ENCODE measurements around the gene RUBCNL. TPM values are rescaled to one million over a fixed set of nuclear protein-coding genes. Genes with fewer than 3 reads are reported as not detected.

RUBCNL gene
- polyA plus RNA-seq, 1 donor (not counting 4 experiments of a cell fraction or from before 2014, with no cell fraction given): 0.12 TPM

- Histone ChIP-seq H3K4me3 (ENCODE audit: control insufficient read depth in 2 of 3, extremely low read depth in 1 of 3, insufficient read depth in 2 of 3, low read depth in 1 of 3, low read length in 3 of 3) (no peak overlapping the region), H3K4me2 (ENCODE audit: control insufficient read depth, extremely low read depth, insufficient read depth, low read depth, low read length) (no peak overlapping the region), H3K9ac (ENCODE audit: control insufficient read depth, extremely low read depth, insufficient read depth, low read length) (no peak overlapping the region), H3K9me3 (ENCODE audit: control insufficient read depth, low read depth, low read length) (no peaks in the 10 kb centered on the region), H3K27me3 (ENCODE audit: control insufficient read depth, extremely low read depth, insufficient read depth, low read length) (no peaks in the 10 kb centered on the region), H3K4me1 (ENCODE audit: control insufficient read depth, extremely low read depth, insufficient read depth, low read length) (no peaks in the 10 kb centered on the region), H2AFZ (ENCODE audit: control insufficient read depth, low read length) (no peak overlapping the region), H3K27ac (ENCODE audit: control insufficient read depth, insufficient read depth, low read length) (no peak overlapping the region), H3K79me2 (ENCODE audit: control insufficient read depth, insufficient read depth, low read length) (no peaks in the 10 kb centered on the region), H4K20me1 (ENCODE audit: control insufficient read depth, extremely low read depth, insufficient read depth, low read length) (no peaks in the 10 kb centered on the region), H3K36me3 (ENCODE audit: control insufficient read depth in 2 of 2, extremely low read depth in 1 of 2, insufficient read depth in 2 of 2, low read length in 2 of 2) (no peaks in the 10 kb centered on the region), H3K9me1 (ENCODE audit: control insufficient read depth, extremely low read depth, insufficient read depth, low read length) (no peaks in the 10 kb centered on the region)
- no peak for TF ChIP-seq EZH2 (IDR thresholded peaks at IDR 0.05; ENCODE audit: low read length)
- TF ChIP-seq CTCF (optimal IDR thresholded peaks at IDR 0.05 in 1 of 3, IDR thresholded peaks at IDR 0.05 in 1 of 3, conservative IDR thresholded peaks at IDR 0.05 in 1 of 3; ENCODE audit: extremely low read depth in 1 of 3, insufficient read depth in 2 of 3, low read length in 3 of 3): no peak
- dilution Hi-C loops (cut with MboI; ENCODE audit: extremely low pct_ligation_motif_present, low sequenced_read_pairs): no loop called here
- no peak for FAIRE-seq
- DNase-seq (ENCODE audit: low read depth, low spot score): no peak
These were observed 54.3 kb downstream of the RUBCNL start for GRCh38 chr13:46332772-46333171.

- Histone ChIP-seq H3K79me2 (ENCODE audit: control insufficient read depth, insufficient read depth, low read length) (no peaks in the 10 kb centered on the region), H3K4me3 (ENCODE audit: control insufficient read depth in 2 of 3, extremely low read depth in 1 of 3, insufficient read depth in 2 of 3, low read depth in 1 of 3, low read length in 3 of 3) (no peak overlapping the region), H3K9ac (ENCODE audit: control insufficient read depth, extremely low read depth, insufficient read depth, low read length) (no peak overlapping the region), H3K27ac (ENCODE audit: control insufficient read depth, insufficient read depth, low read length) (no peak overlapping the region), H3K36me3 (ENCODE audit: control insufficient read depth in 2 of 2, extremely low read depth in 1 of 2, insufficient read depth in 2 of 2, low read length in 2 of 2) (no peaks in the 10 kb centered on the region), H4K20me1 (ENCODE audit: control insufficient read depth, extremely low read depth, insufficient read depth, low read length) (no peaks in the 10 kb centered on the region), H3K9me1 (ENCODE audit: control insufficient read depth, extremely low read depth, insufficient read depth, low read length) (no peaks in the 10 kb centered on the region), H3K4me1 (ENCODE audit: control insufficient read depth, extremely low read depth, insufficient read depth, low read length) (no peaks in the 10 kb centered on the region), H3K9me3 (ENCODE audit: control insufficient read depth, low read depth, low read length) (no peaks in the 10 kb centered on the region), H3K27me3 (ENCODE audit: control insufficient read depth, extremely low read depth, insufficient read depth, low read length) (no peaks in the 10 kb centered on the region), H2AFZ (ENCODE audit: control insufficient read depth, low read length) (no peak overlapping the region), H3K4me2 (ENCODE audit: control insufficient read depth, extremely low read depth, insufficient read depth, low read depth, low read length) (no peak overlapping the region)
- dilution Hi-C loops (cut with MboI; ENCODE audit: extremely low pct_ligation_motif_present, low sequenced_read_pairs): no loop called here
- FAIRE-seq (no peak), DNase-seq (ENCODE audit: low read depth, low spot score) (no peak)
- no peak for TF ChIP-seq EZH2 (IDR thresholded peaks at IDR 0.05; ENCODE audit: low read length)
These were observed 57.4 kb downstream of the RUBCNL start for GRCh38 chr13:46329624-46330023.

GRCh38 chr13:46327246-46327645 lies 59.8 kb downstream of the RUBCNL start:
- Histone ChIP-seq H3K79me2 (ENCODE audit: control insufficient read depth, insufficient read depth, low read length) (no peaks in the 10 kb centered on the region), H3K4me3 (ENCODE audit: control insufficient read depth in 2 of 3, extremely low read depth in 1 of 3, insufficient read depth in 2 of 3, low read depth in 1 of 3, low read length in 3 of 3) (no peak overlapping the region), H3K4me1 (ENCODE audit: control insufficient read depth, extremely low read depth, insufficient read depth, low read length) (no peaks in the 10 kb centered on the region), H3K9ac (ENCODE audit: control insufficient read depth, extremely low read depth, insufficient read depth, low read length) (no peak overlapping the region), H2AFZ (ENCODE audit: control insufficient read depth, low read length) (no peak overlapping the region), H3K27me3 (ENCODE audit: control insufficient read depth, extremely low read depth, insufficient read depth, low read length) (no peaks in the 10 kb centered on the region), H3K27ac (ENCODE audit: control insufficient read depth, insufficient read depth, low read length) (no peak overlapping the region), H3K9me1 (ENCODE audit: control insufficient read depth, extremely low read depth, insufficient read depth, low read length) (no peaks in the 10 kb centered on the region), H3K4me2 (ENCODE audit: control insufficient read depth, extremely low read depth, insufficient read depth, low read depth, low read length) (no peak overlapping the region), H4K20me1 (ENCODE audit: control insufficient read depth, extremely low read depth, insufficient read depth, low read length) (no peaks in the 10 kb centered on the region), H3K9me3 (ENCODE audit: control insufficient read depth, low read depth, low read length) (no peaks in the 10 kb centered on the region), H3K36me3 (ENCODE audit: control insufficient read depth in 2 of 2, extremely low read depth in 1 of 2, insufficient read depth in 2 of 2, low read length in 2 of 2) (no peaks in the 10 kb centered on the region)
- TF ChIP-seq CTCF (optimal IDR thresholded peaks at IDR 0.05 in 1 of 3, IDR thresholded peaks at IDR 0.05 in 1 of 3, conservative IDR thresholded peaks at IDR 0.05 in 1 of 3; ENCODE audit: extremely low read depth in 1 of 3, insufficient read depth in 2 of 3, low read length in 3 of 3): no peak
- TF ChIP-seq EZH2 (IDR thresholded peaks at IDR 0.05; ENCODE audit: low read length): no peak
- dilution Hi-C loops (cut with MboI; ENCODE audit: extremely low pct_ligation_motif_present, low sequenced_read_pairs): no loop called here
- FAIRE-seq (no peak), DNase-seq (ENCODE audit: low read depth, low spot score) (no peak)

All from keratinocyte (primary cell).